ENCODE results near the gene PLCB1.

Gene PLCB1

GRCh38 chr20:8228315-8228714 is 96.2 kb downstream of the PLCB1 start:
- TF ChIP-seq FOXP2 (optimal IDR thresholded peaks at IDR 0.05; ENCODE audit: borderline replicate concordance, extremely low read depth, extremely low read length, insufficient read depth) = no peak
- no peak for TF ChIP-seq TAF1 (IDR thresholded peaks at IDR 0.05; ENCODE audit: borderline replicate concordance, insufficient read depth, low read length)
- TF ChIP-seq SIN3A (IDR thresholded peaks at IDR 0.05; ENCODE audit: borderline replicate concordance, insufficient read depth, low read length) = no peak
- no peak for TF ChIP-seq POLR2AphosphoS5 (IDR thresholded peaks at IDR 0.05; ENCODE audit: low read depth, low read length)
- TF ChIP-seq REST (IDR thresholded peaks at IDR 0.05; ENCODE audit: insufficient read depth in 1 of 2, low read depth in 2 of 2, low read length in 2 of 2) = no peak

GRCh38 chr20:8229090-8229489 is 97.0 kb downstream of the PLCB1 start:
- TF ChIP-seq TAF1 (IDR thresholded peaks at IDR 0.05; ENCODE audit: borderline replicate concordance, insufficient read depth, low read length) (no peak), SIN3A (IDR thresholded peaks at IDR 0.05; ENCODE audit: borderline replicate concordance, insufficient read depth, low read length) (no peak), FOXP2 (optimal IDR thresholded peaks at IDR 0.05; ENCODE audit: borderline replicate concordance, extremely low read depth, extremely low read length, insufficient read depth) (no peak), REST (IDR thresholded peaks at IDR 0.05; ENCODE audit: insufficient read depth in 1 of 2, low read depth in 2 of 2, low read length in 2 of 2) (no peak), POLR2AphosphoS5 (IDR thresholded peaks at IDR 0.05; ENCODE audit: low read depth, low read length) (no peak)

GRCh38 chr20:8231038-8231437 is 99.0 kb downstream of the PLCB1 start:
- no peak for TF ChIP-seq SIN3A (IDR thresholded peaks at IDR 0.05; ENCODE audit: borderline replicate concordance, insufficient read depth, low read length)
- TF ChIP-seq TAF1 (IDR thresholded peaks at IDR 0.05; ENCODE audit: borderline replicate concordance, insufficient read depth, low read length) = no peak
- no peak for TF ChIP-seq REST (IDR thresholded peaks at IDR 0.05; ENCODE audit: insufficient read depth in 1 of 2, low read depth in 2 of 2, low read length in 2 of 2)
- no peak for TF ChIP-seq FOXP2 (optimal IDR thresholded peaks at IDR 0.05; ENCODE audit: borderline replicate concordance, extremely low read depth, extremely low read length, insufficient read depth)
- TF ChIP-seq POLR2AphosphoS5 (IDR thresholded peaks at IDR 0.05; ENCODE audit: low read depth, low read length) = no peak

GRCh38 chr20:8232332-8232731 is 100.3 kb downstream of the PLCB1 start:
- TF ChIP-seq POLR2AphosphoS5 (IDR thresholded peaks at IDR 0.05; ENCODE audit: low read depth, low read length) (no peak), SIN3A (IDR thresholded peaks at IDR 0.05; ENCODE audit: borderline replicate concordance, insufficient read depth, low read length) (no peak), TAF1 (IDR thresholded peaks at IDR 0.05; ENCODE audit: borderline replicate concordance, insufficient read depth, low read length) (no peak), REST (IDR thresholded peaks at IDR 0.05; ENCODE audit: insufficient read depth in 1 of 2, low read depth in 2 of 2, low read length in 2 of 2) (no peak), FOXP2 (optimal IDR thresholded peaks at IDR 0.05; ENCODE audit: borderline replicate concordance, extremely low read depth, extremely low read length, insufficient read depth) (no peak)

GRCh38 chr20:8234580-8234979 is 102.5 kb downstream of the PLCB1 start:
- TF ChIP-seq TAF1 (IDR thresholded peaks at IDR 0.05; ENCODE audit: borderline replicate concordance, insufficient read depth, low read length) = no peak
- no peak for TF ChIP-seq POLR2AphosphoS5 (IDR thresholded peaks at IDR 0.05; ENCODE audit: low read depth, low read length)
- no peak for TF ChIP-seq REST (IDR thresholded peaks at IDR 0.05; ENCODE audit: insufficient read depth in 1 of 2, low read depth in 2 of 2, low read length in 2 of 2)
- TF ChIP-seq FOXP2 (optimal IDR thresholded peaks at IDR 0.05; ENCODE audit: borderline replicate concordance, extremely low read depth, extremely low read length, insufficient read depth) = no peak
- no peak for TF ChIP-seq SIN3A (IDR thresholded peaks at IDR 0.05; ENCODE audit: borderline replicate concordance, insufficient read depth, low read length)
